H1 (cell line): Measurements from ENCODE around the gene ZNF521. TPM values are rescaled to one million over a fixed set of nuclear protein-coding genes. Genes with fewer than 3 reads are reported as not detected.

Experiments used
- CTCF ChIA-PET: fragments of 300-600 bp; sonication (Branson Sonifier 250); formaldehyde crosslinking; loops from one replicate; lab custom pipeline; 2021; ENCODE audit not compliant: partially characterized antibody; lab: Charles Lee
- POLR2A ChIA-PET: fragments of 300-600 bp; sonication (Branson Sonifier 250); formaldehyde crosslinking; loops from one replicate; lab custom pipeline; 2021; ENCODE audit warnings: inconsistent platforms; ENCODE audit not compliant: partially characterized antibody; lab: Charles Lee
- DNase-seq, 2 experiments: peaks; one replicate each; pipeline versions ENCODE4 v3.0.0 to v3.0.0-alpha.2; 2010 to 2022; ENCODE audit warnings: low spot score in 2 of 2, low read depth in 1 of 2, mixed read lengths in 1 of 2
- FAIRE-seq: peaks from 2 replicates; lab custom pipeline; 2011; peaks lifted over from hg19 to GRCh38; lab: Jason Lieb, UNC
- H2AFZ ChIP-seq: 2 replicates; pipeline ENCODE4 v1.8.1; 2012; ENCODE audit warnings: low read length, inconsistent platforms
- H2AK5ac ChIP-seq: 2 replicates; pipeline ENCODE4 v1.6.1; 2013; ENCODE audit warnings: low read depth, low read length
- H2BK120ac ChIP-seq: replicated peaks from 2 replicates; pipeline ENCODE3; 2013; ENCODE audit warnings: low read depth, low read length, inconsistent platforms
- H2BK12ac ChIP-seq: 2 replicates; pipeline ENCODE4 v1.6.1; 2013; ENCODE audit warnings: low read depth, low read length
- H2BK15ac ChIP-seq: 2 replicates; pipeline ENCODE4 v1.6.1; 2013; ENCODE audit warnings: low read length
- H2BK20ac ChIP-seq: 2 replicates; pipeline ENCODE4 v1.6.1; 2013; ENCODE audit warnings: low read length
- H2BK5ac ChIP-seq: 2 replicates; pipeline ENCODE4 v1.6.1; 2013; ENCODE audit warnings: low read depth, low read length
- H3K14ac ChIP-seq: 2 replicates; pipeline ENCODE4 v1.6.1; 2013; ENCODE audit warnings: inconsistent platforms; ENCODE audit not compliant: insufficient read length
- H3K18ac ChIP-seq: 2 replicates; pipeline ENCODE4 v1.6.1; 2013; ENCODE audit warnings: low read length; ENCODE audit errors: extremely low read depth
- H3K23ac ChIP-seq: 2 replicates; pipeline ENCODE4 v1.6.1; 2013; ENCODE audit warnings: inconsistent platforms; ENCODE audit not compliant: insufficient read length
- H3K23me2 ChIP-seq: 2 replicates; pipeline ENCODE4 v1.6.1; 2013; ENCODE audit warnings: low read depth, low read length
- H3K27ac ChIP-seq: 2 replicates; pipeline ENCODE4 v1.6.1; 2011; ENCODE audit warnings: low read depth, low read length, inconsistent platforms
- H3K27me3 ChIP-seq, 4 experiments: replicated peaks in 1 of 4; 1 replicate in 1 of 4; 2 replicates in 3 of 4; pipeline versions ENCODE4 v1.6.1 to v1.8.1; 2011 to 2013; ENCODE audit warnings: low read length in 3 of 4, mild to moderate bottlenecking in 3 of 4, inconsistent platforms in 2 of 4, mixed read lengths in 2 of 4, moderate library complexity in 1 of 4; ENCODE audit not compliant: control insufficient read depth in 3 of 4, insufficient read depth in 3 of 4; ENCODE audit errors: extremely low read depth in 1 of 4
- H3K36me3 ChIP-seq, 4 experiments: 2 replicates each; pipeline versions ENCODE4 v1.6.1 to v1.8.1; 2011 to 2013; ENCODE audit warnings: mild to moderate bottlenecking in 4 of 4, low read length in 3 of 4, moderate library complexity in 2 of 4, control low read depth in 1 of 4, inconsistent platforms in 1 of 4; ENCODE audit not compliant: insufficient read depth in 4 of 4, control insufficient read depth in 2 of 4
- H3K4ac ChIP-seq: replicated peaks from 2 replicates; pipeline ENCODE3; 2013; ENCODE audit warnings: low read length, low read depth, mixed read lengths, inconsistent platforms; ENCODE audit not compliant: insufficient read length
- H3K4me1 ChIP-seq, 4 experiments: replicated peaks in 1 of 4; 1 replicate in 1 of 4; 2 replicates in 3 of 4; pipeline versions ENCODE4 v1.6.1 to v1.8.1; 2011 to 2013; ENCODE audit warnings: low read length in 3 of 4, inconsistent platforms in 2 of 4, mixed read lengths in 1 of 4; ENCODE audit not compliant: insufficient read depth in 4 of 4, control insufficient read depth in 3 of 4
- H3K4me2 ChIP-seq, 2 experiments: 2 replicates each; pipeline versions ENCODE4 v1.6.1 to v1.8.1; 2011 to 2013; ENCODE audit warnings: low read depth in 2 of 2, low read length in 2 of 2, control low read depth in 1 of 2, inconsistent platforms in 1 of 2, mild to moderate bottlenecking in 1 of 2; ENCODE audit not compliant: insufficient read depth in 1 of 2
- H3K4me3 ChIP-seq, 4 experiments: fragments of 200-600, 300-600 bp in 1 of 4; sonication (generic), shearing (Covaris generic), sonication (Bioruptor Twin) in 1 of 4; 2 replicates each; pipeline versions ENCODE4 v1.5.1 to v1.8.1; 2011 to 2016; ENCODE audit warnings: low read length in 4 of 4, low read depth in 3 of 4, control low read depth in 2 of 4, inconsistent platforms in 2 of 4, mild to moderate bottlenecking in 2 of 4, mixed read lengths in 1 of 4, moderate library complexity in 1 of 4; ENCODE audit not compliant: insufficient read depth in 2 of 4; ENCODE audit errors: extremely low read depth in 1 of 4
- H3K56ac ChIP-seq: replicated peaks from 2 replicates; pipeline ENCODE3; 2013; ENCODE audit warnings: low read depth, mild to moderate bottlenecking, mixed read lengths, low read length, inconsistent platforms; ENCODE audit not compliant: insufficient read length
- H3K79me1 ChIP-seq: 2 replicates; pipeline ENCODE4 v1.6.1; 2013; ENCODE audit warnings: low read depth, low read length, control low read depth
- H3K79me2 ChIP-seq, 2 experiments: 2 replicates each; pipeline versions ENCODE4 v1.6.1 to v1.8.1; 2012 to 2013; ENCODE audit warnings: low read length in 2 of 2, mild to moderate bottlenecking in 2 of 2, inconsistent platforms in 1 of 2; ENCODE audit not compliant: insufficient read depth in 2 of 2, control insufficient read depth in 1 of 2
- H3K9ac ChIP-seq, 4 experiments: replicated peaks in 1 of 4; 1 replicate in 1 of 4; 2 replicates in 3 of 4; pipeline versions ENCODE4 v1.6.1 to v1.8.1; 2011 to 2013; ENCODE audit warnings: low read depth in 3 of 4, low read length in 3 of 4, control low read depth in 2 of 4, mild to moderate bottlenecking in 2 of 4, moderate library complexity in 2 of 4, inconsistent platforms in 1 of 4; ENCODE audit errors: extremely low read depth in 1 of 4
- H3K9me3 ChIP-seq, 2 experiments: 2 replicates each; pipeline versions ENCODE4 v1.6.1 to v1.8.1; 2012 to 2013; ENCODE audit warnings: mild to moderate bottlenecking in 2 of 2, moderate library complexity in 2 of 2, control low read depth in 1 of 2, inconsistent platforms in 1 of 2, low read depth in 1 of 2, low read length in 1 of 2, mixed read lengths in 1 of 2; ENCODE audit not compliant: insufficient read depth in 2 of 2
- H4K20me1 ChIP-seq, 2 experiments: replicated peaks in 1 of 2; 2 replicates each; pipeline versions ENCODE3 to v1.8.1; 2011 to 2013; ENCODE audit warnings: inconsistent platforms in 2 of 2, low read length in 2 of 2, mild to moderate bottlenecking in 1 of 2; ENCODE audit not compliant: insufficient read depth in 2 of 2, control insufficient read depth in 1 of 2
- H4K5ac ChIP-seq: 2 replicates; pipeline ENCODE4 v1.6.1; 2013; ENCODE audit warnings: low read length, low read depth, mixed read lengths, inconsistent platforms; ENCODE audit not compliant: insufficient read length
- H4K8ac ChIP-seq: 2 replicates; pipeline ENCODE4 v1.8.0; 2013; ENCODE audit warnings: mild to moderate bottlenecking, moderate library complexity, low read length, inconsistent platforms; ENCODE audit not compliant: insufficient read depth; ENCODE audit errors: extremely low read depth
- H4K91ac ChIP-seq: replicated peaks from 2 replicates; pipeline ENCODE3; 2013; ENCODE audit warnings: low read length, mixed read lengths, inconsistent platforms; ENCODE audit not compliant: insufficient read length
- JUN ChIP-seq: IDR thresholded peaks from 2 replicates; pipeline ENCODE4 v1.6.1; 2011; ENCODE audit warnings: low read depth, mild to moderate bottlenecking, improper control_type of control experiment, low read length
- RAD21 ChIP-seq, 2 experiments: IDR thresholded peaks in 1 of 2; conservative IDR thresholded peaks in 1 of 2; 2 replicates each; pipeline ENCODE4 v1.6.1; 2011; ENCODE audit warnings: low read depth in 2 of 2, low read length in 2 of 2, improper control_type of control experiment in 1 of 2, inconsistent platforms in 1 of 2, mild to moderate bottlenecking in 1 of 2, moderate library complexity in 1 of 2
- SIX5 ChIP-seq: IDR thresholded peaks from 2 replicates; pipeline ENCODE4 v1.6.1; 2011; ENCODE audit warnings: mild to moderate bottlenecking, low read depth, low read length
- WGBS, 2 experiments: shearing (Covaris generic) in 1 of 2; methylation state at CpG; one replicate each; pipeline versions ENCODE4 v1.1.6 to v1.1.7; 2013 to 2015; ENCODE audit warnings: low lambda C conversion rate in 2 of 2, mixed read lengths in 2 of 2, inconsistent platforms in 1 of 2, low coverage in 1 of 2, missing lambda C conversion rate in 1 of 2; ENCODE audit not compliant: insufficient replicate concordance in 2 of 2, insufficient coverage in 1 of 2, insufficient read length in 1 of 2; ENCODE audit errors: extremely low coverage in 1 of 2, missing lambda C conversion rate in 1 of 2; 5-methylcytosine and 5-hydroxymethylcytosine counted together
- polyA plus RNA-seq, 7 experiments: library from polyadenylated mRNA; depleted of rRNA in 3 of 7; stranded (reverse) in 5 of 7; unstranded in 2 of 7; fragments of >200 nt in 5 of 7; fragments of 200-250 nt in 2 of 7; gene quantifications; 1 replicate in 5 of 7; 2 replicates in 1 of 7; 4 replicates in 1 of 7; pipeline versions ENCODE4 v1.2.1 to v1.2.3, GENCODE V29; 2011 to 2013; ENCODE audit warnings: missing spikeins in 2 of 7, mixed read lengths in 2 of 7
- total RNA-seq: library from RNA; stranded (reverse); fragmentation: NEBNext Ultra II Directional; extraction: Animal tissue kit (Norgen Biotek cat#: 25700); gene quantifications from 2 replicates; pipeline ENCODE4 v1.2.1, GENCODE V29; 2021
- TF ChIP-seq, protein P1 (sequence below): IDR thresholded peaks from 2 replicates; pipeline ENCODE4 v1.6.1; 2011; ENCODE audit warnings: low read length, improper control_type of control experiment
- TF ChIP-seq, protein P2 (sequence below): IDR thresholded peaks from 2 replicates; pipeline ENCODE4 v1.6.1; 2012; ENCODE audit warnings: inconsistent platforms

ZNF521 gene
- total and polyA plus RNA-seq, 2 of the 8 experiments (the other 6 are each of a cell fraction or from before 2014, with no cell fraction given): 9.5 to 15.8 TPM

DNA sequence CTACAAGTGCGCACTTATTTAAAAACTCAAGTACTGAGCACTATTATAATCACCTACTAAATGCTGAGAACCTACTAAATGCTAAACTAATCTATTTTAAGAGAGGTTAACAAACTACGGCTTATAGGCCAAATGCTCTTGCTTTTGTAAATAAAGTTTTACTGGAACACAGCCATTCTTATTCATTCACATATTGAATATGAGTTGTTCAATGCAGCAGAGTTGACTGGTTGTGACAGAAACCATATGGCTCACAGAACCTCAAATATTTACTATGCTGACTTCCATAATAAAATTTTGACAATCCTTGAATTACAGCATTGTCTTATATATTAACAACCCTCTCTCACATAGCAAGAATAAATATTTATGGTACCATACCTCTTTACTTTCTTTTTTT lies 103.2 kb downstream of the ZNF521 start:
- Histone ChIP-seq H3K23ac (no peak overlapping the region), H3K27me3 (no peaks in the 10 kb centered on the region), H2AK5ac (no peak overlapping the region), H4K91ac (no peak overlapping the region), H3K14ac (no peak overlapping the region), H3K9ac (no peak overlapping the region), H3K18ac (no peak overlapping the region), H2AFZ (no peak overlapping the region), H2BK120ac (no peak overlapping the region), H3K9me3 (no peaks in the 10 kb centered on the region), H4K20me1 (peaks cover 0 to 4% of the 10 kb centered on the region in 2 experiments), H2BK15ac (no peak overlapping the region), H2BK20ac (no peak overlapping the region), H3K79me2 (no peaks in the 10 kb centered on the region), H3K56ac (no peak overlapping the region), H4K8ac (no peak overlapping the region), H2BK12ac (no peak overlapping the region), H4K5ac (no peak overlapping the region), H3K23me2 (no peaks in the 10 kb centered on the region), H3K36me3 (no peaks in the 10 kb centered on the region), H3K4me1 (peaks cover 0 to 4% (median 0%) of the 10 kb centered on the region in 4 experiments; a peak in 1 of 7 replicates), H3K27ac (no peak overlapping the region), H3K4me2 (no peak overlapping the region), H3K79me1 (no peaks in the 10 kb centered on the region), H3K4me3 (no peak overlapping the region), H2BK5ac (no peak overlapping the region), H3K4ac (no peak overlapping the region)
- no peak for DNase-seq
- TF ChIP-seq RAD21 (IDR thresholded peaks at IDR 0.05 in 1 of 2, conservative IDR thresholded peaks at IDR 0.05 in 1 of 2; ENCODE audit: low read depth in 2 of 2, low read length in 2 of 2) (no peak), SIX5 (no peak), JUN (no peak)
- TF ChIP-seq, protein P1, sequence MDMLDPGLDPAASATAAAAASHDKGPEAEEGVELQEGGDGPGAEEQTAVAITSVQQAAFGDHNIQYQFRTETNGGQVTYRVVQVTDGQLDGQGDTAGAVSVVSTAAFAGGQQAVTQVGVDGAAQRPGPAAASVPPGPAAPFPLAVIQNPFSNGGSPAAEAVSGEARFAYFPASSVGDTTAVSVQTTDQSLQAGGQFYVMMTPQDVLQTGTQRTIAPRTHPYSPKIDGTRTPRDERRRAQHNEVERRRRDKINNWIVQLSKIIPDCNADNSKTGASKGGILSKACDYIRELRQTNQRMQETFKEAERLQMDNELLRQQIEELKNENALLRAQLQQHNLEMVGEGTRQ: no peak
- TF ChIP-seq, protein P2, sequence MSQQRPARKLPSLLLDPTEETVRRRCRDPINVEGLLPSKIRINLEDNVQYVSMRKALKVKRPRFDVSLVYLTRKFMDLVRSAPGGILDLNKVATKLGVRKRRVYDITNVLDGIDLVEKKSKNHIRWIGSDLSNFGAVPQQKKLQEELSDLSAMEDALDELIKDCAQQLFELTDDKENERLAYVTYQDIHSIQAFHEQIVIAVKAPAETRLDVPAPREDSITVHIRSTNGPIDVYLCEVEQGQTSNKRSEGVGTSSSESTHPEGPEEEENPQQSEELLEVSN: no peak
- no peak for FAIRE-seq
- WGBS, 2 experiments: 91% methylated on average over 2 of the region's 2 CpGs; no CpG with 5 or more reads in 1 of the 2 experiments
- CTCF ChIA-PET: no interaction called here
- POLR2A ChIA-PET: no interaction called here
